Activated CD4-positive, alpha-beta T cell treated with anti-CD3 and anti-CD28 coated beads for 48 hours (primary cell): ENCODE data around the gene SORBS1.
"Not testable (repeated sequence)": the region's sequence is repeated elsewhere in the genome, so short reads cannot be mapped to it uniquely, and the experiment has no call there.

Experiments used
- DNase-seq: peaks from one replicate; pipeline ENCODE4 v3.0.0-alpha.2; 2020

The SORBS1 gene

GRCh38 chr10:95374597-95375209 lies 186.5 kb downstream of the SORBS1 start:
- peak; percentile 81 for DNase-seq

- DNase-seq, result no peak
These were observed 187.5 kb downstream of the SORBS1 start for GRCh38 chr10:95373660-95374059.

- no peak for DNase-seq
These were observed 196.8 kb downstream of the SORBS1 start for GRCh38 chr10:95364342-95364741.

DNA sequence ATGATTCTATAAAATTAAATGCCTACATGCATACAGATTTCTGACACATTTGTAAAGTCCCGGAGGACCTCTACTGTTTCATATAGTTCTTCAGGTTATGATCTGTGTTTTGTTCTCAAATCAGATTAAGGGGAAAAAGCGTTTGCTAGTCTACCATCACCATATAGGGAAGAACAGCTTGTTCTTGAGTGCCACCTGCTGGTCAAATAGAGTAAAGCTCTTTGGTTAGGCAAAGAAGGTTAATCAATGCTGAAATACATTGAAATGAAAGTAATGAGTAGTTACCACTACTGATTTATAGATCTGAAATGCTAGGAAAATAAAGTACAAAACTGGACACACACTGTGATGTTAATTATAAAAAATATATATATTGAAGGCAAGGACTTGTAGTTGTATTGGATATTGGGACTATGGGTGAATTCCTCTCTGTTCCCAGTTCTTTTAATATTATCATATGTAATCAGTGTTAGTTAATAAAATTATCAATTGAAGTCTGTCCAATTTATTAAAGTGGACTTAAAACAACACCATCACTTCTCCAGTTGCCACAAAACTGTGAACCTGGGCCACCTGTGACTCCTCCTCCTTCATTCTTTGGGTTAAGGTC lies 197.8 kb downstream of the SORBS1 start:
- DNase-seq, result peak; percentile 54

DNA sequence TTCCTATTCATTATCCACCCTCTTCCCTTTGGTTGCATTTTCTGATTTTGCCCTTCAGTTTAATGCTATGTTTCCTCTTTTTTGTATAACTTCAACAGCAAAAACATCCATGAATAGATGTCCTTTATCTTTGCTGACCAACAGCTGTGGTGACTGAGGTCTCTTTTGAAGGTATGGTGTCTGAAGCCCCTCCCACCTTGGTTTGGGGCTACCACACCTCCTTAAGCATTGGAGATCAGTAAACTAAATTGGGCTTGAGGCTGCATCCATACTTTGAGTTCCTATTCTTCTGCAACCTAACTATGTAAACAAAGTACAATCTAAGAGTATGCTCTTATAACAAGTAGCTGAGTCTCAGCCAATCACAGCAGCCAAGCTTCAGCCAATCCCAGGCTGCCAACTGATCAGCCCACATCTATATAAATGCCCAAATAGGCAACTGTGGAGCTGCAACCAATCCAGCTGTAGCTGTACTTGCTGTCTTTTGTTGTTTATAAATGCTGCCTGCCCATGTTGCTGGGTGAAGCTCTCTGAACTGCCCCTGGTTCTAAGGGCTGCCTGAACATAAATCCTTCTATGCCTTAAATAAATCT lies 201.0 kb downstream of the SORBS1 start:
- no peak for DNase-seq

- no peak for DNase-seq
These were observed 201.7 kb downstream of the SORBS1 start for GRCh38 chr10:95359466-95359865.

DNA sequence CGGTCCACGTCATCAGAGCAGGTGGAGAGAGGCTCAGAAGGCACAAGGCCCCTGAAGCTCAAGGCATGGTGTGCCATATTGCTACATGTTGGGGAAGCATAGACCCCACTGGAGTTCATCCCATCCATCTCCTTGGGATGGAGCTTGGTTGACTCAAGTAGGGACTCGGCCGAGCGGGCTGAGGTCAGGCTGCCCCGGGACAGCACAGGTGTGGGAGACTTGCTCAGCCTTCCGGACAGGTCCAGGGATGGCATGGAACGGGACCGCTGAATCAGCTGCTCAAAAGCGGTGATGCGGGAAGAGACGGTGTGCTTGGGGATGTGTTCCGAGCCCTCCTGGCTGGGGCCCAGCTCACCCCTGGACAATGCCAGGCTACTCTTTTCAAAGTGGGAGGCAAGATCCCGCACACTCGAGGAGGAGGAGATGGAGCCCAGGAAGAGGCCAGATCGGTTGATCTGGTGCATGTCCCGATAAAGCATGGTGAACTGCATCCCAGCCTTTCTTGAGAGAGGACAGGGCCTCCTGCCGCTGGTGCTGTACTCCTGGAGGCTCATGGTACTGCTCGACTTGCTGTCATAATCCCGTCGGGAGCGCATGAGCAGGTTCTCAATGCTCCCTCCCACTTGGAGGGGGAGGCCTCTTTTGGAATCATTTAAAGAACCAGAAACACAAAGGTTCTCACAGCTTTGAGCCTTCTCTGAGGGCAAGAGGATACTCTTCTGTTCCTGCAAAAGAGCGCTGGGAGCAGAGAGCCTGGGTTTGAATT lies 204.8 kb downstream of the SORBS1 start:
- DNase-seq, result no peak

DNA sequence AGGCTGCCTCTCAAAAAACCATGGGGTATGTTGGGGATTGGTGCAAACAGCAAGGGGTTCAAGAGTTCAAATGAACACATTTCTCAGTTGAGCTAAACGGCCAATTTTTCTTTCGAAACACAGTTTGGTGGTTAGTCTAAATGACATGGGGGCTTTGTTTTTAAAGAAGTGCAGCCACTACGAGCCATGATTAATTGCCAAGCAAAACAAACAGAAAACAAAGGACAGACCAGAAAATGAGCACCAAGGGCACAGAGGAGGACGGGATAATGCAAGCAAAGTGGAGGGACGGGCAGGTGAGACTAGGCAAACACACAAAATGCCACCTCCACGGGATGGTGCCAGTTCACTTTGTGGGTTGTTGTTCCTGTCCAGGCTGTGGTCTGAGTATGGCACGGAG lies 205.9 kb downstream of the SORBS1 start:
- DNase-seq, result no peak

- DNase-seq, result no peak
These were observed 207.1 kb downstream of the SORBS1 start for GRCh38 chr10:95354110-95354509.

DNA sequence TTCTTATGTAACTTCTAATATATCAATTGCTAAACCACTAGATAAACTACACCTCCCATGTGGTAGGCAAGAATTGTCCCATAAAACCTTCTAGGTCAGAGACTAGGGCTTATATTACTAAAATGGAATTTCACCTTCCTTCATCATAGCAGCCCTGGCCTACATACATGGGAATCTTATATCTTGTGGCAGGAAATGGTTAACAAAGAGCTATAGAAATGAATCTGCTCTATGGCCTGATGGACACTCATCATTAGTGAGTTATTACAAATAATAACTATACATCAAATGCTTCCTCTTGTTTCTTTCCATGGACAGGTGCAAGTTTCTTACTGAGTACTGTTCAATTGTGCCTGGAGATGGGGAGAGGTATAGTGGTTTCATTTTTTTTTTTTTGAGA lies 208.0 kb downstream of the SORBS1 start:
- DNase-seq, result no peak

DNA sequence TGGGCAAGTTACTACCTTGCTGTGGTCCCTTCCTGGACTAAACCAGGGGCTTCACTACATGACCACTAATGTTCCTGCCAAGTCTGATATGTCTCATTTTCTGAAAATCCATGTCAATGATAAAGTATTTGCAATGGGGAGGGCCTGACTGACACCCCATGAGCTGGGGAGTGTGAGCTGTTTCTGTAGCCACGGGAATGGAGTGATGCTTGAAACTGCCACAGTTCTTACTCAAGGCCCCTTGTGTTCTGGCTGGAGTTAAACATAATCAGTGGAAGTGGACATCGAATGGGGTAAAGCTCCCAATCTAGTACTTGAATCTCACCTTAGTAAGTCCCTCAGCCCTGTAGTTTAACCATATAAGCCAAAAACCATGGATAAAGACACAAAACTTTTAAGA lies 208.5 kb downstream of the SORBS1 start:
- no peak for DNase-seq

- DNase-seq, result no peak
These were observed 210.3 kb downstream of the SORBS1 start for GRCh38 chr10:95350830-95351228.

DNA sequence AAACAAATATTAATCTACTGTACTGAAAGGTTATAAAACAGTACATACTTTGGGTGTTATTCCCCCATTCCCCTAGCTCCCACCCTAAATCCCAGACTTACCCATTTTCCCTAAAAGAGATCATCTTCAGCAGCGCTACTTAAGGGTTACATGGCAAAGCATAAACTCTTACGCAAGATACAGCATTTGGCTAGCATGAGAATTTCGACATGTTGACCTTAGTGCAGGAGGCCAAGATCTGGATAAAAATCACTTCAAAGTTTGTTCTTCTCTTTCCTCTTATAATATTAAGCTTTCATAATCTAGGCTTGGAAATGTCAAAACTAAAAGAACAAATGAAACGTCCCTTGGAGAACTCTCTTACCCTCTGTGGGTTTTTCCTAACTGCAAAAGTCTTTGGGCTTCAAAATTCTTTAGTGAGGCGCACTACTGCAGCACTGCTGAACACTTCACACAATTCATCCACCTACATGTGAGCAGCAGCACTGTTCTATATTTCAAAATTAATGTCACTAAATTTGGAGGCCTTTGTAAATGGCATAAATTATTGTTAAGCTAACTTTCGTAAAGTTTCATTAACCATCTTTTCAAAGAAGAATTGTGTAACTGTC lies 210.8 kb downstream of the SORBS1 start:
- DNase-seq, result no peak

GRCh38 chr10:95347402-95347766 lies 213.8 kb downstream of the SORBS1 start:
- not testable (repeated sequence) for DNase-seq

DNA sequence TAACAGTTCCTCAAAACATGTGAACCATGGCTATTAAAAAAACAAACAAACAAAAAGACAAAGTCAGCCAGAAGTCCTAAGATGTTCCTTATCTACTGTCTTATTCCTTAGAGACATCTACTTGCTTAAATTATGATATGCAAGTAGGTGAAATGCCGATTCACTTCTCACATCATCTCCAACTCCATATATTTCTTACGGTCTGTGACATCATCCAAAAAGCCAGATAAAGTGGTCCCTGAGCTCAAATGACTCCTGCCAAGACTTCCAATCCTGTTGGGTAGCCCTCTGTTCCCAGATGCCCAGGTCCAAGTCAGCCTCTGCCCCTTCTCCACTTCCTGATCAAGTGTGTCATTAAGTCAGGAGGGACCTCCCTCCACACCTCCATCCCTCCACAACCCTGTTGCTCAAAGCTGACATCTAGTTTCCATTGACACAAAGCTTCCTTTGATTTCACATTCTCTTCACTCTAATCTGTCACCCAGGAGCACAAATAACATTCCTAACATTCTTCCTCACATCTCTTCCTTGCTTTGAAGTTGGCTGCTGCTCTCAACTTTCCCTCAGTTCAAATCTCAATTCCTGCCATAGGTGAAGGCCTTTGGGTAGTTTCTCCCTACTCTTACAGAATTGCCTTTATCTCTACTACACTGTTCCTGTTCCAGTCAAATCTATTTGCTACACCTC lies 214.3 kb downstream of the SORBS1 start:
- DNase-seq, result no peak

DNA sequence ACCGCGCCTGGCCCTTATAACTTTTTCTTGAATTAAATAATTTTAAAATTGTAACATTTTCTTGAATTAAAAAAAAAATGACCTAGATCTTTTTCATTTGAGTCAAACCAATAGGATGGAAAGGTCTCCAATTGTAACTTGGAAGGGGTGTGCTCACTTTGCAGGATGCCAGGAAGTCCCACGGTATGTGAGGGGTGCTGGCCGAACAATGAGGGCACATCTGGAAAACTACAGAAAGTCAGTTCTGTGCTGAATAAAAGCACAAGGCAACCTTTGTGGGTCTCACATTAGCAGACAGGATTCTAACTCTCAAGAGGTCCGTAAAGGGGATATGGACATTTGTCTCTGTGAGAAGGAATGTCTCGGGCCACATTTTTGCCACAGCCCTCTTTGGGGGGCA lies 217.6 kb downstream of the SORBS1 start:
- DNase-seq, result no peak

DNA sequence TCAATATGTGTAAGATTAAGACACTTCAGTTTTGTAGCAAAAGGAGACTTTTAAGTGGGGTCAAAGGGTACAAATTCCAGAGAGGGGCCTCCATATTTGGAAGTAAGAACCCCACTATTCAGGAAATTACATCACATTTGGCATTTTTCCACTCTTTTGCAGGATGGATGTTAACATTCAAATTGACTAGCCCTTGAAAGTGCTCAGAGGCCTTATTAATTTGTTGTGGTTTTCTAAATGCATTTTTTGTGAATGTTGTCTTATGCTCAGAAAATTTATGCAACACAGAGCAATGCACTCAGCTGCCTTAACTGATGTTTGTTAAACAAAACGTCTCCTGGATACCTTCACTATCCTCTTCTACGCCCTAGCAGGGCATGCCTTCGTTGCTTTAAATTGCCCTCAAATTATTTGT lies 219.4 kb downstream of the SORBS1 start:
- DNase-seq, result no peak

- DNase-seq, result no peak
These were observed 221.3 kb downstream of the SORBS1 start for GRCh38 chr10:95339863-95340262.

DNA sequence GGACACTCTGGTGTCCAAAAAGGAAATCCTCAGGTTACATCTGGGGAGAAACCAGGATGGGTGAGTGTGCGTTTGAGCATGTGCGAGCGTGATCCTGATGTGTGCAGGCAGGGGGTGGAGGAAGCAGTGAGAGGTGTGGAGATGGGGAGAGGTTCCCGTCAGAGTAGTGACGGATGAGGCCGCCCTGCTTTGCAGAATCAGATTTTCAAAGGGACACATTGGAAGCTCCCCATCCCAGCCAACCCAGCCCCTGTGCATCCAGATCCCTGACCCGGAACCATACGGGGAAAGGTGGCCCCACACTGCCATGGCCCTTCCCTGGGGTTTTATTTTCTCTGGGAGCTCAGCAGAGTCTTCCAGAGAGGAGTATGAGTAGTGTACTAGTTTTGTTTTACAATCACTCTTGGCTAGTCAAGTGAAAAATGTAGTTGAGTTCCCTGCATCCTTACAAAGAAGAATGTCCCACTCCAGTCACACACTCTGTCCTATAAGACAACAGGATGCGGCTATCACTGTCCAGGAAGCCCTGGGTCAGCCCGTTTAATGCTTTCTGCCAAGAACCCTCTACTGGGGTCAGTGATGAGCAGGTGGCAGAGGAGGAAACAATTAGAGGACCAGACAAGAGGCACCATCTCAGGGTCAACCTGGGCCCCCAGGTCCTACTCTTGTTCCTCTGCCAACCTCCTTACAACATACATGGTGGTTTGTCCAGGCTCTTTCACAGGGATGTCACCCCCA lies 223.6 kb downstream of the SORBS1 start:
- DNase-seq, result no peak

GRCh38 chr10:95336702-95337101 lies 224.5 kb downstream of the SORBS1 start:
- DNase-seq, result no peak

GRCh38 chr10:95335933-95336699 lies 225.1 kb downstream of the SORBS1 start:
- no peak for DNase-seq

DNA sequence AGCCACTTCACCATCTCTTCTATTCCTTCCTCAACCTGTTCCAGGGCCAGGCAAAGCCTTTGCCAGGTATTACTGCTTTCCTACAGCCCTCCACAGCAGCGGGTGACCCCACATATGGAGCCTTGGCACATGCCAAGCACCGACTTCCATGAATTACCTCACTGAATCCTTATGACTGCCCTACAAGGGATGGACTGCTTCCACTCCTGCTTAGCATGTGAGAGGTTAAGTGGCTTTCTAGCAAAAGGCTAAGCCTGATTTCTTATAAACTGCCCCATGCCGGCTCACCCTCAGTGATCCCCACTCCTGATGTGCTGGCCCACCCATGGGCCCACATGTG lies 226.4 kb downstream of the SORBS1 start:
- DNase-seq, result no peak
